ENCODE results near the gene VAPA. TPM values are rescaled to one million over a fixed set of nuclear protein-coding genes. Genes with fewer than 3 reads are reported as not detected.

VAPA gene
- total RNA-seq, 4 donors from 2014 or later = 276 to 386 (median 317) TPM

DNA sequence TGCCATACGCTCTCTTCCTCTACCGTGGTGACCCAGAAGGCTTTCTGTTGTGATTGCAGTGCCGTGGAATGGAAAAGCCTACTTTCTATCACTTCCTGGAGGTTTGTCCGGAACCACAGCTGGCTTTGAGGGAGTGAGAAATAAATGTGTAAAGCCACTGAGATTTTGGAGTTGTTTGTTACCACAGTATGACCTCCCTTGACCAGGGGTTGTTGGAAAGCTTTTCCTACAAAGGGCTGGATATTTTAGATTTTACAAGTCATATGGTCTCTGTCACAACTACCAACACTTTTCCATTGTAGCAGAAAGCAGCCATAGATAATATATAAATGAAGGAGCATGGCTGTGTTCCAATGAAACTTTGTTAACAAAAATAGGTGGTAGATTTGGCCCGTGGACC, 70.3 kb downstream of the VAPA start:
- peaks cover 0 to 10% (median 0%) of the 10 kb centered on the region in 3 donors for H3K4me1 ChIP-seq
- TF ChIP-seq POLR2A (IDR thresholded peaks at IDR 0.05) = no peak
- H3K27me3 ChIP-seq = no peaks in the 10 kb centered on the region
- WGBS, 2 donors (ENCODE audit: low coverage in 1 of 2) = 41 to 62% methylated on average over 5 of the region's 5 CpGs
- ATAC-seq = no peak
- H3K27ac ChIP-seq = no peak overlapping the region
- no peak overlapping the region for H3K4me3 ChIP-seq
- no peaks in the 10 kb centered on the region for H3K36me3 ChIP-seq
- H3K9me3 ChIP-seq = no peaks in the 10 kb centered on the region

DNA sequence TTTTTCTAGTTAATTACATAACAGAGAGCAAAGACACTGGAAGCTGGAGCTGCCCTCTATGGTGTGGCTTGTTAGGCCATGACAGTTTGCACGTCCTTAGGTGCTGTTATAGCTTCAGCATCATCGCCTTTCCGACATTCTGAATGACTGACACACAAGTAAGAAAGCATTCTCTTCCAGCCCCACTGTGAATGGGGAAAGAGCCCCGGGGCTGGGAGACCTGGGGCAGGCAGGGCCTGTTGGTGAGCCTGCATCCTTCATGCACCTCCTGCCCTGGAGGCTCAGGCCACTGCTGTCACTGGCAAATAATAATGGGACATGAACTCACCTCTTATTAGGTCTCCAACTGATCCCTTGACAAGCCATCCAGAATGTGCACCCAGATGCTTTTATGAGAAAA, 71.8 kb downstream of the VAPA start:
- Histone ChIP-seq H3K27me3 (no peaks in the 10 kb centered on the region), H3K4me3 (no peak overlapping the region), H3K27ac (no peak overlapping the region), H3K4me1 (peaks cover 0 to 10% (median 0%) of the 10 kb centered on the region in 3 donors), H3K36me3 (no peaks in the 10 kb centered on the region), H3K9me3 (no peaks in the 10 kb centered on the region)
- 70 to 93% methylated on average over 2 to 3 of the region's 4 CpGs for WGBS, 2 donors (ENCODE audit: low coverage in 1 of 2)
- TF ChIP-seq POLR2AphosphoS5 (IDR thresholded peaks at IDR 0.05) (no peak), EP300 (IDR thresholded peaks at IDR 0.05) (no peak), POLR2A (IDR thresholded peaks at IDR 0.05) (no peak)
- TF ChIP-seq, protein P1, sequence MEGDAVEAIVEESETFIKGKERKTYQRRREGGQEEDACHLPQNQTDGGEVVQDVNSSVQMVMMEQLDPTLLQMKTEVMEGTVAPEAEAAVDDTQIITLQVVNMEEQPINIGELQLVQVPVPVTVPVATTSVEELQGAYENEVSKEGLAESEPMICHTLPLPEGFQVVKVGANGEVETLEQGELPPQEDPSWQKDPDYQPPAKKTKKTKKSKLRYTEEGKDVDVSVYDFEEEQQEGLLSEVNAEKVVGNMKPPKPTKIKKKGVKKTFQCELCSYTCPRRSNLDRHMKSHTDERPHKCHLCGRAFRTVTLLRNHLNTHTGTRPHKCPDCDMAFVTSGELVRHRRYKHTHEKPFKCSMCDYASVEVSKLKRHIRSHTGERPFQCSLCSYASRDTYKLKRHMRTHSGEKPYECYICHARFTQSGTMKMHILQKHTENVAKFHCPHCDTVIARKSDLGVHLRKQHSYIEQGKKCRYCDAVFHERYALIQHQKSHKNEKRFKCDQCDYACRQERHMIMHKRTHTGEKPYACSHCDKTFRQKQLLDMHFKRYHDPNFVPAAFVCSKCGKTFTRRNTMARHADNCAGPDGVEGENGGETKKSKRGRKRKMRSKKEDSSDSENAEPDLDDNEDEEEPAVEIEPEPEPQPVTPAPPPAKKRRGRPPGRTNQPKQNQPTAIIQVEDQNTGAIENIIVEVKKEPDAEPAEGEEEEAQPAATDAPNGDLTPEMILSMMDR (IDR thresholded peaks at IDR 0.05) = no peak
- no peak for ATAC-seq

DNA sequence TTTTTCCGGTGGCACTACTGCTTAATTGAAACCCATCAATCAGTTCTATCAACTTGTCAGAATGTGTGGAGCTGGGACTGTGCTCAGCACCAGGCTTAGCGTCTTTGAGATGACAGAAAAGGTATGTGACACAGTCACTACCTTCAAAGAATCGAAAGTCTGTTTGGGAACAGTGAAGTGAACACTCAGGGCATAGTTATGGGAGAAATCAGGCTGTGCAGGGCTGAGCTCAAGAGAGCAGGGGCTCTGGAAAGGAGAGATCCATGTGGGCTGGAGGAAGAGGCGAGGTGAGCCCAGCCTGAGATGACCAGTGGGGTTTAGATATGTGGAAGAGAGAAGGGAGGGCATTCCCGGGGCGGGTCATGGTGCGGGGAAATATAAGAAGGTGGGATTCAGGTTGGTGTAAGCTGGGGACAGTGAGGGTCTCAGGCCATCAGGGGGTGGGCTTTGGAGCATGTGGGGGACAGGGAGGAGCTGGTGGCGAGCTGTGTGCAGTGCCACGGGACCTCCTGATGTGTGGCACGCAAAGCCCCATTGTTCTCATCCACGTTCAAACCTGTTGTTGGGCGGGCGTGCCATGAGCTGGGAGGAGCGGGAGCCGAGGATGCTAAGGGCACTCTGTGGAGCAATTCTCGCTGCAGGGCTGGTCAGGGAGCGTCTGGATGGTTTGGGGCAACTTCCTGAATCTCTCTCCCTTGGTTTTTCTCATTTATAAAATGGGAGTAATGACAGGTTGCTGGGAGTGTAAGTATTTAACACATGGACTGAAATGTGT, 72.5 kb downstream of the VAPA start:
- Histone ChIP-seq H3K27me3 (no peaks in the 10 kb centered on the region), H3K27ac (no peak overlapping the region), H3K4me3 (no peak overlapping the region), H3K36me3 (no peaks in the 10 kb centered on the region), H3K4me1 (peaks cover 0 to 10% (median 0%) of the 10 kb centered on the region in 3 donors), H3K9me3 (no peaks in the 10 kb centered on the region)
- no peak for ATAC-seq
- no peak for TF ChIP-seq EP300 (IDR thresholded peaks at IDR 0.05)
- TF ChIP-seq POLR2A (IDR thresholded peaks at IDR 0.05) = no peak
- TF ChIP-seq, protein P1 (IDR thresholded peaks at IDR 0.05) = no peak
- TF ChIP-seq POLR2AphosphoS5 (IDR thresholded peaks at IDR 0.05) = no peak
- 85 to 89% methylated on average over 5 to 16 of the region's 17 CpGs for WGBS, 2 donors (ENCODE audit: low coverage in 1 of 2)

DNA sequence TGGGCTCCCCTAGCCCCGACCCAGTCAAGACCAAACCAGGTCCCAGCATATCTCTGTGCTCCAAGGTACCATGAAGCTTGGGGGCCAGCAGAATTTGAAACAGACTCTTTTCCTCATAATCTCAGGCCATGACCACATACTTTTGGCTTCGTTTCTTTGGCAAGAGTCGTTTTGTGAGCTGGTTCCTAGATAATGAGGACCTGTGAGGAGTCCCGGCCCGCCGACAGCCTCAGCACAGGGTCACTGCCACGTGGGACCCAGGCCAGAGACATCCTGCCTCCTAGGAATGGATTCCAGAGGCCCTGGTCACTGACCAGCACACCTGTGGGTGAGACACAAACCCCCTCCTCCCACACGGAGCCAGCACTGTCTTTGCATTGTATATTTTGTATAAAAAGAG, 73.5 kb downstream of the VAPA start:
- H3K4me3 ChIP-seq = no peak overlapping the region
- H3K4me1 ChIP-seq = peaks cover 0 to 10% (median 0%) of the 10 kb centered on the region in 3 donors
- peak; percentile 35 for ATAC-seq
- H3K9me3 ChIP-seq = no peaks in the 10 kb centered on the region
- no peak overlapping the region for H3K27ac ChIP-seq
- H3K36me3 ChIP-seq = no peaks in the 10 kb centered on the region
- WGBS, 2 donors (ENCODE audit: low coverage in 1 of 2) = 23 to 72% methylated on average over 2 to 8 of the region's 8 CpGs
- TF ChIP-seq POLR2A (IDR thresholded peaks at IDR 0.05) = no peak
- H3K27me3 ChIP-seq = no peaks in the 10 kb centered on the region

DNA sequence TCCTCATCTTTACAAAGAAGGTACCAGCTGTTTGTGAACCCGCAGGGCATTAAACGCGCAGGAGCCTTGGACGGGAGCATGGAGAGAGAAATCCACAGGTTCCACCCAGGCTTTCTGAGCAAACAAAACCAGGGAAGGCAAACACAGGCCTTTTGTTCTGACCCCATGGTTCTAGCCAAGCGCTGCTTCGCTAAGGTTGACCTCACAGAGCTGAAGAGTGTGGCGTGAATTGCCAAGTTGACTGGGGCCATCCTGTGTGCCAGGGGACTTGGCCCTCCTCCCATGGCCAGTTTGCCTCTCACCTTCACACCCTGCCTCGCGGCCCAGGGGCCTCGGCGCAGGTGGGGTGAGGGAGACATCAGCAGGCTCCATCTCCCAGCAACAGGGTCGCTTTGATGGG, 74.1 kb downstream of the VAPA start:
- H3K27ac ChIP-seq = no peak overlapping the region
- WGBS, 2 donors (ENCODE audit: low coverage in 1 of 2) = 86% methylated on average over 4 of the region's 12 CpGs; no CpG with 5 or more reads in 1 of the 2 donors
- ATAC-seq = no peak

More for the DNA sequence above, 74.1 kb downstream of the VAPA start:
- H3K9me3 ChIP-seq = no peaks in the 10 kb centered on the region
- no peak for TF ChIP-seq POLR2AphosphoS5 (IDR thresholded peaks at IDR 0.05)
- TF ChIP-seq, protein P1 (IDR thresholded peaks at IDR 0.05) = no peak
- TF ChIP-seq EP300 (IDR thresholded peaks at IDR 0.05) = no peak
- no peak for TF ChIP-seq POLR2A (IDR thresholded peaks at IDR 0.05)
- H3K4me1 ChIP-seq = peaks cover 0 to 10% (median 0%) of the 10 kb centered on the region in 3 donors
- no peaks in the 10 kb centered on the region for H3K36me3 ChIP-seq
- H3K4me3 ChIP-seq = no peak overlapping the region
- no peaks in the 10 kb centered on the region for H3K27me3 ChIP-seq

Measured in gastroesophageal sphincter (tissue), 4 donors.